ENCODE measurements around the gene ARFGEF3.

The ARFGEF3 gene

GRCh38 chr6:138253731-138254130 is 92.0 kb downstream of the ARFGEF3 start:
- no peak overlapping the region for H3K27ac ChIP-seq (ENCODE audit: low read length)
- no peak for TF ChIP-seq EZH2phosphoT487 (IDR thresholded peaks at IDR 0.05; ENCODE audit: low read depth)
- no peak for TF ChIP-seq CTCF (IDR thresholded peaks at IDR 0.05; ENCODE audit: low read depth, low read length)
- no peak overlapping the region for H3K4me2 ChIP-seq (ENCODE audit: low read length)
- no peaks in the 10 kb centered on the region for H3K36me3 ChIP-seq (replicated peaks; ENCODE audit: low read depth, low read length)
- no peak overlapping the region for H2AFZ ChIP-seq (ENCODE audit: low read depth, low read length)
- H3K9ac ChIP-seq (ENCODE audit: low read length): no peak overlapping the region
- H3K27me3 ChIP-seq (ENCODE audit: low read depth, low read length): 0 out of 2 replicates have a peak, but pooled peaks cover 3% of the 10 kb centered on the region
- H3K9me3 ChIP-seq (ENCODE audit: insufficient read depth, low read length): no peaks in the 10 kb centered on the region
- no peak overlapping the region for H3K4me3 ChIP-seq (ENCODE audit: low read length)
- H3K79me2 ChIP-seq (ENCODE audit: low read length): no peaks in the 10 kb centered on the region
- H3K4me1 ChIP-seq (ENCODE audit: low read length): no peaks in the 10 kb centered on the region
- no peaks in the 10 kb centered on the region for H4K20me1 ChIP-seq (ENCODE audit: insufficient read depth, low read length)

- H3K4me2 ChIP-seq (ENCODE audit: low read length): no peak overlapping the region
- H3K79me2 ChIP-seq (ENCODE audit: low read length): no peaks in the 10 kb centered on the region
- no peak overlapping the region for H3K27ac ChIP-seq (ENCODE audit: low read length)
- no peaks in the 10 kb centered on the region for H3K9me3 ChIP-seq (ENCODE audit: insufficient read depth, low read length)
- H3K9ac ChIP-seq (ENCODE audit: low read length): no peak overlapping the region
- H3K4me3 ChIP-seq (ENCODE audit: low read length): no peak overlapping the region
- H3K4me1 ChIP-seq (ENCODE audit: low read length): no peaks in the 10 kb centered on the region
- H3K36me3 ChIP-seq (replicated peaks; ENCODE audit: low read depth, low read length): no peaks in the 10 kb centered on the region
- no peaks in the 10 kb centered on the region for H4K20me1 ChIP-seq (ENCODE audit: insufficient read depth, low read length)
- peaks cover 7% of the 10 kb centered on the region; the same call in 1 of the 2 replicates for H3K27me3 ChIP-seq (ENCODE audit: low read depth, low read length)
- no peak for TF ChIP-seq EZH2phosphoT487 (IDR thresholded peaks at IDR 0.05; ENCODE audit: low read depth)
- TF ChIP-seq CTCF (IDR thresholded peaks at IDR 0.05; ENCODE audit: low read depth, low read length): no peak
- H2AFZ ChIP-seq (ENCODE audit: low read depth, low read length): no peak overlapping the region
These were observed 93.7 kb downstream of the ARFGEF3 start for GRCh38 chr6:138255443-138255842.

- Histone ChIP-seq H3K36me3 (replicated peaks; ENCODE audit: low read depth, low read length) (no peaks in the 10 kb centered on the region), H3K4me3 (ENCODE audit: low read length) (no peak overlapping the region), H3K79me2 (ENCODE audit: low read length) (no peaks in the 10 kb centered on the region), H3K4me1 (ENCODE audit: low read length) (no peaks in the 10 kb centered on the region), H2AFZ (ENCODE audit: low read depth, low read length) (no peak overlapping the region), H4K20me1 (ENCODE audit: insufficient read depth, low read length) (no peaks in the 10 kb centered on the region), H3K9me3 (ENCODE audit: insufficient read depth, low read length) (no peaks in the 10 kb centered on the region), H3K27ac (ENCODE audit: low read length) (no peak overlapping the region), H3K4me2 (ENCODE audit: low read length) (no peak overlapping the region), H3K27me3 (ENCODE audit: low read depth, low read length) (peaks cover 15% of the 10 kb centered on the region), H3K9ac (ENCODE audit: low read length) (no peak overlapping the region)
- TF ChIP-seq CTCF (IDR thresholded peaks at IDR 0.05; ENCODE audit: low read depth, low read length) (no peak), EZH2phosphoT487 (IDR thresholded peaks at IDR 0.05; ENCODE audit: low read depth) (no peak)
These were observed 95.9 kb downstream of the ARFGEF3 start for GRCh38 chr6:138257638-138258040.

GRCh38 chr6:138258197-138258596 is 96.5 kb downstream of the ARFGEF3 start:
- H3K9me3 ChIP-seq (ENCODE audit: insufficient read depth, low read length): no peaks in the 10 kb centered on the region
- H3K4me1 ChIP-seq (ENCODE audit: low read length): no peaks in the 10 kb centered on the region
- H3K27ac ChIP-seq (ENCODE audit: low read length): no peak overlapping the region
- H3K4me2 ChIP-seq (ENCODE audit: low read length): no peak overlapping the region
- H3K36me3 ChIP-seq (replicated peaks; ENCODE audit: low read depth, low read length): no peaks in the 10 kb centered on the region
- H3K79me2 ChIP-seq (ENCODE audit: low read length): no peaks in the 10 kb centered on the region
- TF ChIP-seq CTCF (IDR thresholded peaks at IDR 0.05; ENCODE audit: low read depth, low read length) (no peak), EZH2phosphoT487 (IDR thresholded peaks at IDR 0.05; ENCODE audit: low read depth) (no peak)
- H3K27me3 ChIP-seq (ENCODE audit: low read depth, low read length): peaks cover 15% of the 10 kb centered on the region
- H3K4me3 ChIP-seq (ENCODE audit: low read length): no peak overlapping the region
- no peaks in the 10 kb centered on the region for H4K20me1 ChIP-seq (ENCODE audit: insufficient read depth, low read length)
- no peak overlapping the region for H3K9ac ChIP-seq (ENCODE audit: low read length)
- H2AFZ ChIP-seq (ENCODE audit: low read depth, low read length): no peak overlapping the region
